Lower leg skin (tissue), 3 donors: ENCODE measurements around the gene PSMD4.

ENCODE experiments used
- CTCF ChIP-seq, 3 donors: fragments of 450-650 bp; IDR thresholded peaks; one replicate each; pipeline ENCODE4 v1.5.1; 2016; ENCODE audit warnings: antibody characterized with exemption in 3 of 3, mild to moderate bottlenecking in 3 of 3, moderate library complexity in 2 of 3
- POLR2A ChIP-seq, 2 donors: fragments of 450-650 bp; IDR thresholded peaks; one replicate each; pipeline ENCODE4 v1.6.1; 2016 to 2017; ENCODE audit warnings: antibody characterized with exemption in 2 of 2, mild to moderate bottlenecking in 1 of 2, moderate library complexity in 1 of 2

- no peak for TF ChIP-seq POLR2A (IDR thresholded peaks at IDR 0.05)
- no peak for TF ChIP-seq CTCF (IDR thresholded peaks at IDR 0.05)
Observed at GRCh38 chr1:151235235-151235634, 19.3 kb upstream of the PSMD4 start.
